Caki2 (cell line): ENCODE data around the gene PCTP. TPM values are rescaled to one million over a fixed set of nuclear protein-coding genes. Genes with fewer than 3 reads are reported as not detected.

ENCODE experiments used
- DNase-seq: peaks from one replicate; pipeline ENCODE4 v3.0.0-alpha.2; 2015; ENCODE audit warnings: low read depth
- in situ Hi-C: cut with HindIII; loops from 2 replicates; pipeline ENCODE4 v1.10.0; 2016; ENCODE audit warnings: low sequenced_read_pairs, low pct_unique_long_range_greater_than_20kb, mixed read lengths
- total RNA-seq: library from RNA; depleted of rRNA; stranded (reverse); fragments of >200 nt; shearing (Covaris generic); gene quantifications from 2 replicates; pipeline ENCODE4 v1.2.3, GENCODE V29; 2014; ENCODE audit warnings: low replicate concordance

The PCTP gene
- total RNA-seq, 1 experiment from 2014 or later: 27.9 TPM

DNA sequence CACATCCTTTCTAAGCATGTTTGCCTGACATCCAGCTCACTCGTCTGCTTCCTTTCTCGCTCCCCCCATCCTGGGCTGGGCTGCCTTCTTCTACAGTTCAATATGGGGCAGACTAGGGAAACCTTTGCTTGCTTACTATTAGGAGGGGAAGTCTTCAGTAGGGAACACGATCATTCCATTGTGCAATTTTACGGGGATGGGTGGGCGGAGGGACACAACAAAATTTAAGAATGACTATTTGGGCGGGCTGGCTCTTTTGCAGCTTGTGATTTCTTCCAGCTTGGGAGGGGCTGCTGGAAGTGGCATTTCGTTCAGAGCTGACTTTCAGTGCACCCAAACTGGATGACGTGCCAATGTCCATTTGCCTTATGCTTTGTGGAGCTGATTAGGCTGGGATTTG lies 25.4 kb downstream of the PCTP start:
- DNase-seq: no peak

DNA sequence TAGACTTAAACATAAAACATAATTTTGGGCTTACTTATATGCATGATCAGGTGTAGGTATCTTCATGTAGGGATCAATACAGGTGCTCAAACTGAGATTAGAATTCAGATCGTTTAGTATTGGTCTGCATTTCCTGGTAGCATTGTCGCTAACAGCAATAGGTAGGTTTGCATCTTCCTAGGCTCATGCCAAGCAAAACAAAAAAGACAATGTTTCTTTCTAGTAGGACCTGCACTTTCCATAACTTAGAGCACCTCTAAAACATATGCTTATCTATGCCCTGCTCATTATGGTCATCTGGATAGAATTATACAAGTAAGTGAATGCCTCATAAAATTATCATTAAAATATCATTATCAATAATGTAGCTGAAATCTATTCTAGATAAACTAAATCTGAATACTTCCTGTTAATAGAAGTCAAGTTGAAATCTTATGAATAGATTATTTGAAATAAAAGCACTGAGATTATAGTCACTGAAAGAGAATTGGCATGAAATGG lies 26.7 kb downstream of the PCTP start:
- in situ Hi-C loops: no loop called here
- DNase-seq: no peak

More for the DNA sequence above, 25.4 kb downstream of the PCTP start:
- in situ Hi-C loops: no loop called here

DNA sequence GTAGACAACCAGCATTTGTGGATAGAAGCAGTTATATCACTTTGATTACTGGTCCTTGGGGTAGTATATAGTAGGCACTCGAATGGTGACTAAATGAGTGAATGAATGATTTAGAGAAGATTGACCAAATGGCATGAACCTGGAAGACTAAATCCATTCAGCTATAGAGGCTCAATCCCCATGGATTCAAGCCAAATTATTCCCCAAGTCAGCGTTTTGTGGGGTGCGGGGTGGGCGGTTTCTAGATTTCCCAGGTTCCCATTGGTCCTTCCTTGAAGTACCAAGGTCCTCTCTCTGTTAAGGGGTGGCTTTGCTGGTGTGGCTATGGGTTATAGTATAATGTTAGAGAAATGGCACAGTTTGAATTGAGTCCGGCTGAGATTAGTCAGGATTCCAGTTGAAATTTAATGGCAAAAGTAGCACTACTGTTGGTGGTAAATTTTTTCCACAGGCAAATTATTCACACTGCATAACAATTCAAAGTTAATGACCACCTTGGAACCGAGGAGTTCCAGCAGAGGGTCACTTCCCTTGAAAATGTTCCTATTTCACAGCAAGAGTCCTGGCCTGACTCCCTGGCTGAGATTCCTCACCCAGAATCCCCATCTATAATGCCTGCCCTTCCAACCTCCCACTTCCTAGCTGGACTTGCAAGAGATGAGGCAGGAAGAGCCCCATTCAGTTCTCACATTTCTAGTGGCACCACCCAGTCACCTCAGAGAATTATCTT lies 27.7 kb downstream of the PCTP start:
- in situ Hi-C loops: no loop called here
- no peak for DNase-seq

DNA sequence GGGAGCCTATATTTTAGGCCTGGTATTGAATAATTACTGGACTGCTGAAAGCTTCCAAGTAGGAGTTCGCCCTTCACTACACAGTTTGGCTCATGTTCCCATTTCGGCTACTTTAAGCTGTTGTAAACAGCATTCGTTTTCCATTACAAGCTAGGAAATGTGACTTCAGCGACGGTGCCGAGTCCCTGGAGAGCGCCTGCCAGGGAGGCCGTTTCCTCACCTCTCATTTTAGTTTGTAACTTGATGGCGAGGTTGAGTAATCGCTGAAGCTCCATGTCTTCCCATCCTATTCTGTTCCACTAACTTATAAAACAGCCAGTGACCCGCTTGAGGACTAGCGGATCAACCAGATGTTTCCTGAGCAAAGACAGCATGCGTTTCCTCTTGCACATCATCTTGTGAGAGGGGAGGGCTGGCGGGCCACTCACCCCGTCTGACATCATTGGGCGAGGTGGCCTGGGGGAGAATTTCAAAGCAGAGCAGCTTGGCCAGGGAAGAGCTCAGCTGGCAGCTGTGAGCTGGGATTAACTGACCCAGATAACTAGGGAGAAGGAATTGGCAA lies 32.9 kb downstream of the PCTP start:
- in situ Hi-C loops: no loop called here
- DNase-seq: no peak

DNA sequence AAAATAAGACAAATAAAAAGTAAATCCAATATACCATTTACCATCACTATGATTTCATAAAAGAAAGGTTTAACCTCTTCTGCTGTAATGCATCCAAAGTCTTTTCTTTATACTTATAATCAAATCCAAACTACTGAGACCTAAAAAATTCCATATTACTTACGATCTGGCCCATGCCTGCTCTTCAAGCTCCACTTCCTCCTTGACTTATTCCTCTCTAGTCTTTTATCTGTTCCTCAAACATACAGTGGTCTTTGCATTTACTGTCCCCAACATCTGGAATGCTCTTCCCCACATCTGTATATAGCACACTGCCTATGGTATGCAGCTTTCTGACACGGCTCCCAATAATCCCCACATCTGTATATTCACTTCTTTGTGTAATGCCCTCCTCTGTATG lies 33.8 kb downstream of the PCTP start:
- no peak for DNase-seq
- in situ Hi-C loops: no loop called here

DNA sequence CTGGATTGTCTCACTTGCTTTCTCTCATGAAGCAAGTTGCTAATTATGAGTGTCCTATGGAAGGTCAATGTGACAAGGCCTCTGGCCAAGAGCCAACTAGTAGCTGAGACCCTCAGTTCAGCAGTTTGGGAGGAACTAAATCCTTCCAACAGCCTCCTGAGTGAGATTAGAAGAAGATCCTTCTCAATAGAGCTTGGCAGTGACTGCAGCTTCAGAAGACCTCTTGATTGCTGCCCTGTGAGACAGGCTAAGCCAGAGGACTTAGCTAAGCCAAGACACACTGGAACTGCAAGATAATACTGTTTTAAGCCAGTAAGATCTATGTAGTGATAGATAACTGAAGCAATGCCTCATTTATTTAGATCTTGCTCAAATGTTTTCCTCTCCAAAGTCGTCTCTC lies 34.3 kb downstream of the PCTP start:
- in situ Hi-C loops: no loop called here
- no peak for DNase-seq

DNA sequence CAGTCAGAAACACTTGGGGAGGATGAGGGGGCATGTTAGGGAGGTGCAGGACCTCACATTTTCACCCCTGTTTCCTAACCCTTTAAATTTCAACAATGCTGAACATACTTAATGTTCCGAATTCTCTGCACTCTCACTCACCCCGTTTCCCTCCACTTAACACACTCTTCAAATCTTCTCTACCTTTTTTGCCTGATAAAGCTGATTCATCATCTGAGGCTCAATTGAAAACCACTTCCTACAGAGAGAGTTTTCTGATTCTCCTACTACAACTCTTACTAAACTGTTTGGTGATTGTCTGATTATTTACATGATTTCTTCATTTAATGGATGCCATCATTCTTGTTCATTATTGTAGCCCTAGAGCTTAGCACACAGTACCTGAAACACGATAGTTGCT lies 42.4 kb downstream of the PCTP start:
- in situ Hi-C loops: no loop called here
- no peak for DNase-seq

DNA sequence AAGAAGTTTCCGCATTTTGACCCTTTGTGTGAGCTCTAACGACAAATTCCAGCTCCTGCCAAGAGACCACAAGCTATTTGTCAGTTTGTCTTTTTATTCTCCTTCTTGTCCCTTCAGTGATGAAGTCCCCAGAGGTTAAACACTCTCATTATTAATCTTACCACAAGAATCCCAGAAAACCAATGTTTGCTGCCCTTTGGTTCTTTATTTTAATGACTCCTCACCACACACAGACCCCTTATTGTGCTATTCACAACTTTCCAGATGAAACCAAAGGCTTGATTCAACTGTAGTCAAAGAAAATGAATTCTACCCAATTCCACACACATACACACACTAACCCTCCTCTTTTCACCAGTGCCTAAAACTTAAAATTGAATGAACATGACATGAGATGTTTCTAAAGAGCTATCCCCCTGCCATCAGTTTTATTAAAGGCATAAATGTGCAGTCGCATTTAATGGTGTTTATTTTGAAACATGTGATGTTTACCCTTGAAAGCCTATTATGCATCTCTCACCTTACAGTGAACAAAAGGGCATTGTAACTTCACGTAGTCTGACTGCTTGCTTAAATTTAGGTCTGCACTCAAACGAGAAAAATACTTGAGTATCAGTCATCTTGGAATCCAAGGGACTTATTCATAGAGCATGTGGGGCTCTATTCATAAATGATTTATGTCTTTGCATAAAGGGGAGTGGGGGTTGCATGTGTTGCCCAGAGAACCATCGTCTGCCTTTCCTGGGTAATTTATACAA lies 44.1 kb downstream of the PCTP start:
- in situ Hi-C loops: no loop called here
- peak; percentile 73 for DNase-seq

DNA sequence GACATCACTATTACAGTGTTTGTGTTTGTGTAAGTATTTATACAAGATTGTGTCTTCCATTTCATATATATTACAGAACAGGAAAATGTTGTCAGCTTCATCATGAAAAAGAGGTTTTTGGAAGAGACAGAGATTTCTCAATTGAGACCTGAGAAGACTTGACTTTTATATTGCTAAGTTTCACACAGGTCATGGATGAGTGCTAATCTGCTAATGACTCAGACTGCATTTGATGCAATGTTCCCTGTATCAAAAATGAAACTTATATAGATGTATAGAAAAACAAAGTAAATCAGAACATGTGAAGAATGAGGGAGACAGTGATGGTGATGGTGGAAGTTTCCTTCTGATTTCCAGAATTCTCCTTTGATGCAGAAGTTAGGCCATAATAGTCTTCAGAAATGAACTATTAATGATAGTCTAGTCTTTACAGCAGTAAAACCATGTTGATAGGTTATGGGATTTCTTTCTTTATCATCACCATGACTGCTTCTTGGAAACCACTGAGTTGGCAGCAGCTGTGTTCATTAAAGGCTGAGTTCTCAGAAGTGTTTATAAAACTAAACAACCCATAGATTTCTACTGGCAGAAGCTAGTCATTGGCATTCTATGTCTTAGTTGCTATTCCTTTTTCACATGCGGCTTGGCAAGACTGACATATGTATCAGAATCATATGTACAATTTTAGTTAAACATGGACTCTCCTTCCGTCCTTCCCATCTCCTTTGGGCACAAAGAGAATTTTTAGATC lies 56.1 kb downstream of the PCTP start:
- in situ Hi-C loops: no loop called here
- no peak for DNase-seq

DNA sequence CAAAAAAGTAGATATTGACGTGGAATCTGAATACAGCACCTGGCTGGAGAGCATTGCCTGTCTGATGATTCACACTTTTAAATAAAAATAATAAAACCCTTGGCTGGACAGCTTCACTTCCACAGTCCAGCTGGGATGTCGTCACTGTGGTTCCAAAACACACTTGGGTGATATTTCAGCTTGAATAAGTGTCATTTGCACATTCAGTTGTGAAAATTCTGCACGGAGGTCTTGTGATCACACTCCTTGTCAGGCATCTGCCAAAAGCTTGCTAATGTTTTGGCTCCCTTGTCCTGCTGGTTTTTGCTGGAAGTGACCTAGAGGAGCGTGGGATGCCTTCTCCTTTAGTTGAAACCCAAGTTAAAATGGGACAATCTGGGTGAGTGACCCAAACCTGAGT lies 60.7 kb downstream of the PCTP start:
- in situ Hi-C loops: no loop called here
- DNase-seq: no peak

DNA sequence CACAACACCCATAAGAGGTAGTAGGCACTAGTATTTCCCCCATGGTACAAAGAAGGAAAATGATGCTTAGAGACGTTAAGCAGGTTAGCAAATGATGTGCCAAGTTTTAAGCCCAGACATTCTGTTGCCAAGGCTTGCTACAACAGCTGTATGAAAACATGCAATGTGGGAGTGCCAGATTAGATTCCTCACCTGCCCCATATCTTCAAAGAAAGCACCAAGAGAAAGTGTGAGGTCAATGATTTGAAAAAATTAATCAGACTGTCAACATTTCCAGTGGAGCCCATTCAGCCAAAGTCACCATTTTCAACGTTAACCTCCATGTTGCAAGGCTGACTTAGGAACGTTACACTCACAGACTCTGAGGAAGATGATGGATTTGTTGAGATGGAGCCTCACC lies 61.5 kb downstream of the PCTP start:
- no peak for DNase-seq
- in situ Hi-C loops: no loop called here

DNA sequence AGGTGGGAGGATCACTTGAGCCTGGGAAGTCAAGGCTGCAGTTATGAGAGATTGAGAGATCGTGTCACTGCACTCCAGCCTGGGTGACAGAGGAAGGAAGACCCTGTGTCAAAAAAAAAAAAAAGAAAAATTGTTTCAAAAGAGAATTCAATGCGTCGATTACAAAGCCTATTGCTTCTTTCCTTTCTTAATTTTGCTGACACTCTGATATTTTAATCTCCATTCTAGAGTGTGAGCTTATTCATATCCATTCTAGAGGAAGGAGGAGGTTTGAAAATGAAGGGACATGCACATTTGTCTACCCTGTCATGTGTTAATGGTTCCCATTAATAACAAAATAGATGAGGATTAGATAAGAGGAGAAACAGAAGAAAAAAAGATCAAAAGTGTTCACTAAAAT lies 63.1 kb downstream of the PCTP start:
- in situ Hi-C loops: no loop called here
- no peak for DNase-seq

DNA sequence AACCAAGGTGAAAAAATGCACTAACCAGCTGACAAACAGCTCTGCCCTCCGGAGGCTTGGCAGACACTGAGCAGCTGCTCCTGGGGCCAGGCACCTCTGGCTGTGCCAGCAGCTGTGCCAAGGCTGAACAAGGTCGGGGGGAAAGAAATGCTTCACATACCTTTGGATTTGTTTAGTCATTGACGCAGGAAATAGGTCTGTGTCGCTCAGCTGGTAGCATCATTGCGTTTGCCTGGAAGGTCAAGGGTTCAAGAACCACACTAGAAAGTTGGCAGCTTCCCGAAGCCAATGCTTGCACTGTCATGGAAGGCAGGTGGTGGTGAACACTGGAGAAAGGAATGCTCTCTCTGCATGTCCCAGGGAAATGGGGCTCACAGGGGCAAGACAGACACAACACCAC lies 63.5 kb downstream of the PCTP start:
- in situ Hi-C loops: no loop called here
- DNase-seq: no peak

DNA sequence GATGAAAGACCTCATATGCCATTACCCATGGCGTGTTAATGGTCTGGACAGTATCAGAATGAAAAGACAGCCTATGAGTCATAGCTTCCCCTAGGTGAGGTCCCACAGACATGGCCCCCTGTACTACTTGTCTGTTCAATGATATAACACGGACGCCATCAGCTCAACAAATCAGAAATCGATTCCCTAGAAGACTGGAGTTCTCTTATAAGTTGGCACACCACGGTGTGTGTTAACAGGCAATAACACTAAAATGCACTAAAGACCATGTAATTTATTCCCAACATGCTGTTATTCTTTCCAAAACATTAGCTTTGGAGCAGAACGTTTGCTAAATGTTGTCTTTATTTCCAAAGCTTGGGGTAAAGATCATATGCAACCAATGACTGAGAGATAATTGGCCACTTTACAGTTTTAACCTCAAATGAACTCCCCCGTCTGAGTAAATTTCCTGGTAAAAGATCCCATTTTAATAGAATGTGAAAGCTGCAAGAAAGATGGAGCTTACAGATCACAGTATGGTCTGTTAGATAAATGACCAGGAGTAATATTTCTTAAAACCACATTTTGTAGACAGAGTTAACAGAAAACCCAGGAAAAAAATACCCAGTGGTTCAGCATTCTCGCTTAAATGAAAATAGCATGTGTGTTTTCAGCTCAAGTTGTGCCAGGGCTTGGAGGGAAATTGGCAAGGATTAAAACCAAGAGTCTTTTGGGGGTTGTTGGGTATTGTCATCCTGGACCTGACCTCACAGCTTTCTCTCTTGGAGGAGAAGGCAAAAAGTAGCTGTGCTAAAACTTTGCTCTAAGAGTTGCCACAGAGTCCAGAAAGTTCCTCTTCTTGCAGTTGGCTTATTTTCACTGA lies 65.9 kb downstream of the PCTP start:
- no peak for DNase-seq
- in situ Hi-C loops: no loop called here

DNA sequence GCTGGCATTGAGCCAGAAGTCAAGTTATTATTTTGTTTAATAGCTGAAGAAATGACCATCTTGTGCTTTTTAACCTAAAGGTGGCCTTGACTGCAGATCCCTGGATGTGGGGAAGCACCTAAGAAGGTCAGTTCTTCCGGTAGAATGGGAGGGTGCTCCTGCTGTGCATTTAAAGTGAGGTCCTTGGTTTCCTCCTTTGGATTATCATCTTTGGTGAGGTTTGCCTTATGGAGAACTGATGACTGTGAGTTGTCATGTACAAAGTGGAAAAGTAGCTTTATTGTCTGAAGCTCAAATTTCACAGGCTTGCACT lies 66.5 kb downstream of the PCTP start:
- in situ Hi-C loops: no loop called here

DNA sequence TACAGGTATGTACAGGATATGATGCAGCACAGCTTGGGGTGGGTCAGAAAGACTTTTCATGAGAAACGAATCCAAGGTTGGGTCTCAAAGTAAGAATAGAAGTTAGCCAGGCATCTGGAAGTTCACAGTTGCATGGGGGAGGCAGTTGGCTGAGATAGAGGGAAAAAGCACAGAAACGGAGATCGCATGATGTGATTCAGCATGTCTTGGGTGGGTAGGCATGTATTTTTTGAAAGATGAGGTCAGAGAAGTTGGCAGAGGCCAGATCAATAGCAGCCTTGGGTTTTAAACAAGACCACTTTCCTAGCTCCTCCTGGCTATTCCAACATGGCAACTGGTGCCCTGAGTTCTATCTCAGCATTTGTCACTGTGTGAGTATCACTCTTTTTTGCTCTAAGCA lies 67.2 kb downstream of the PCTP start:
- in situ Hi-C loops: no loop called here
- DNase-seq: no peak

More for the DNA sequence above, 66.5 kb downstream of the PCTP start:
- DNase-seq: no peak

DNA sequence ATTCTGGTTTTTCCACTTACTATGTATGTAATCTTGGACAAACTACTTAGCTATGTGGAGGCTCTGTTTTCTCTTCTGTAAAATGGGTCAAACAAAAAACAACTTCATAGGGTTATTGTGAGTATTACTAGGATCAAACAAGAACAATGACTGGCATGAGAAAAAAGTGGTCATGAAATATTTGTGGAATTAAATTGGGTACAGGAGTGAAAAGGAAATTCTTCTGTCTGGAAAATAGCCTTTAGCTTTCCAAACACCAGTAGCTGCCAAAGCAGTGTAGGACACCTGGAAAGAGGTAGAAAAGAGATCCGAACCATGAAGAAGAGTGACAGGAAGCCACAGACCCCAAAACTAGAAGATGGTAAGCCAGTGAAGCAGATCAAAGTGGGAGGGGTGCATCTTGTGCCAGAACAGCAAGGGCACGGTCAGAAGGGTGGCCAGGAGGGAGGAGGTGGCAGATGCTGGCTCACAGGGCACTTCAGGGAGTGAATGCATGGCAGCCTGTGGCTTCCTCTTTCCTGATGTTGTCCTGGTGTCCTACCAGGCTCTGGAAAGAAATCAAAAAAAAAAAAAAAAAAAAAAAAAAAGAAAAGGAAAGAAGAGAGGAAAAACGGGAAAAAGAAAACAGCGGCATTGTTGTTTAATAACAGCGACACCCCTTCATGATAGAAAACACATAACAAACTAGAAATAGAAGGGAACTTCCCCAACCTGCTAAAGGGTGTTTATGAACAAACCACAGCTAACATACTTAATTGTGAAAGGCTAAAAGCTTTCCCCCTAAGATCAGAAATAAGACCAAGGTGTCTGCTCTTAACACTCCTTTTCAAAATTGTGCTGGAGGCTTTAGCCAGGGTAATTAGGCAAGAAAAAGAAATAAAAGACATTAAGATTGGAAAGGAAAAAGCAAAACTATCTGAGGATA lies 67.9 kb downstream of the PCTP start:
- in situ Hi-C loops: no loop called here
- DNase-seq: no peak
